Stimulated activated CD8-positive, alpha-beta memory T cell treated with anti-CD3 and anti-CD28 coated beads, Interleukin-15, amount 100 ng/mL, for 4 hours (primary cell): ENCODE results near the gene SYNRG.

Experiments used
- DNase-seq, 2 donors: peaks; one replicate each; pipeline ENCODE4 v3.0.0-alpha.2; 2020; ENCODE audit warnings: low read depth in 2 of 2

Gene SYNRG

DNA sequence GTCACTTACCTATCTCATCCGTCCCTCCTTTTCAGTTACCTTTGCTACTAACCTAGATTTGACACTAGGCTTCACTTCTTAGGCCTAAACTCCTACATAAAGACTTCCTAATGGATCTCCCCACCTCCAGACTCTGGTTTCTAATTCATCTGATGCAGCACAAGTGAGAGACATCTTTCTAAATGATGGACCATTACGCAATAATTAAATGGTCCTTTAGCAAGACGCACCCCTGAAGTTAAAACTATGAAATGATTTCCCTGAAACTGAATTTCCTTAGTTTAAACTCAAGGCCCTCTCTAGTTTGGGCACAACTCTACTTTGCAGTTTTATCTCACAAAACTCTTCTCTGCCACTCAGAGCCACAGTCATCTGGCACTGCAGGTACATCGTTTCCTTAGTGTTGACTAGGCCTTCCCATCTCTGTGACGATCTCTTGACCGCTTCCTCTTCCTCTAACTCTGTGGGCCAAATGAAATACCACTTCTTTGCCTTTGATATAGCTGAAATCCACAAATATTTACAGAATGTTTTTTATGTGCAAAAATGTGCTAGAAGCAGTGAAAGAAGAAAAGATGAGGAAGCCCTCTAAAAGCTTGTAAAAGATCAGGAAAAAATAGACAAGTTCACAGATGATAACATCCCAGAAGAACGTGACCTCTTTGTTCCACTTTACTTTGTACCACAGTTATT is 3.3 kb downstream of the SYNRG start:
- DNase-seq: no peak

DNA sequence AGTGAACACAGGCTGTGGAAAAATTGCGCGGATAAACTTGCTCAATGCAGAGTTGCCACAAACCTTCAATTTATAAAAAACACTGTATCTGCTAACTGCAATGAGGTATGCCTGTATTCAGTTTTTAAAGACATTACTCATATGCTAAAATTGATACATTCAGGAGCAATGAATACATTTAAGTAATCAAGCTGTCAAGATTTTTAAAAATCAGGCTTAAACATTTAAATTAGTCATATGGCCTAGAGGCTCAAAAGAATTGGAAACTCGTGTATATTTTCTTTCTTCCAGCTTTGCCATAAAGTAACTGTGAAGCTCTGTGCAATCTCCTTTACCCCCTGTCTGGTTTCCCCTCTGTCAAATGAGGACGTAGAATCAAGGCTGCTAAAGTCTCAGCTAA is 4.1 kb downstream of the SYNRG start:
- no peak for DNase-seq

DNA sequence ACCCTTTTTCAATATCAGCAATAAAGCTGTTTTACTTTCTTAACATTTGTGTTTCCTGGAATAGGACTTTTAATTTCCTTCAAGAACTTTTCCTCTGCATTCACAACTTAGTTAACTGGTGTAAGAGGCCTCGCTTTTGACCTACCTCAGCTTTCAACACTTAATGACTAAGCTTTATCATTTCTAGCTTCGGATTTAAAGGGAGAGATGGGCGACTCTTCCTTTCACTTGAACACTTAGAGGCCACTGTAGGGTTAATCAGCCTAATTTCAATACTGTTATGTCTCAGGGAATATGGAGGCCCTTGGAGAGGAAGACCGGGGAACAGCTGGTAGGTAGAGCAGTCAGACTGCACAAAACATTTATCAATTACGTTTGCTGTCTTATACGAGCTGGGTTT is 4.7 kb downstream of the SYNRG start:
- no peak for DNase-seq

DNA sequence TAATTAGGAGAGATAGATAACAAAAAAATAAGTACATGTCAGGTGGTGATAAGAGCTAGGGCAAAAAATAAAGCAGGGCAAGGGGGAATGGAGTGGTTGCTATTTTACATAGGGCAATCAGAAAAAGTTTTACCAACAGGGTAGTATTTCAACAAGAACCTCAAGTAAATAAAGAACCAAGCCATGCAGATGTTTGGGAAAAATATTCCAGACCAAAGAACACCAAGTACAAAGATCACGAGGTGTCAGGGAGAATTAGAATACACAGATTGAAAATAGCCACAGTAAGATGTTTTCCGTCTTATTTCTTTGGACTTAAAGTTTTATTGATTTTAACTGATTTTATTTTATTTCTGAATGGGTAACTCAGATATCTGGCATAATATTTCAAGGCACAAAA is 11.1 kb downstream of the SYNRG start:
- DNase-seq: no peak

DNA sequence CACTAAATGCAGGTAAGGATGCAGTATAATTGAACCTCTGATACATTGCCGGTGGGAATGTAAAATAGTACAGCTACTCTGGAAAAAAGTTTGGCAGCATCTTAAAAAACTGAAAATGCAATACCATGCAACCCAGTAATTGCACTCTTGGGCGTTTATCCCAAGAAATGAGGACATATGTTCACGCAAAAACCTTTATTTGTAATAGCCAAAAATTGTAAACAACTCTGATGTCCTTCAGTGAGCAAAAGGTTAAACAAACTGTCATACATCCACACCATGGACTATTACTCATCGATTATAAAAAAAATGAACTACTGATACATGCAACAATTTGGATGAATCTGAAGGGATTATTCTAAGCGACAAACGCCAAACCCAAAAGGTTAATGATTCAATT is 16.9 kb downstream of the SYNRG start:
- no peak for DNase-seq

DNA sequence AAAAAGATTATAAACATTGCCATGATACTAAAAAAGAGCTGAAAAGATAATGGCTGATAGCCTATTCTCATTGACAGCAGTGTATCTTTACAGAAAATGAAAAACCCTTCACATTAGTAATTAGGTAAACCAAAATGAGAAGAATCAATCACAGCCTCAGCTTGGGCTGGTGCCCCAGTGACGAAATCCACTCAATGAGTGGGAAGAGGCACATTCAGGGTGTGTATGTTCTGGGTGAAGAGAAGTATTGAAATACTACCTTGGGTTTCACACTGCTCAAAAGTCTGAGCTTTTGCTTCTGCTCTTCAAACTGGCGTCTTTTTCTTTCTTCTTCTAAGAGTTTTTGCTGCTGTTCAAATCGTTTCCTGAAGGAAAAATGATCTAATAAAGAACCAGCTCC is 24.2 kb downstream of the SYNRG start:
- DNase-seq: no peak

DNA sequence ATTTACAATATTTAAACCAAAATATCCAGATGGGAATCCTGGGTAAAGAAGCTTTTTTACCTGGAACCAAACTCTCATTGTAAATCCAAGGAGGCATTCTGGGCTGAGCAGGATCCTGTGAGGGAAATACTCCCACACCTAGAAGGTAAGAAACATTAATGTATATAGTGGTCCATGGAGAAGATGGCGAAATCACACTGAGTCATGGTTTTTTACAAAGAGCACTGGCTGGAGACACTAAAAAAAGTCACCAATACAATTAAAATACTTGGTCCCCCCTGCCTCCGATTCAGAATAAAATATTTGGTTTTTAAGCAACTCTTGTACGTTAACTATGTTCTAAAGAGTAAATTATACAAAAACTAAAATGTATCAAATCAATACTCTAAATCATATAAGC is 32.9 kb downstream of the SYNRG start:
- no peak for DNase-seq

DNA sequence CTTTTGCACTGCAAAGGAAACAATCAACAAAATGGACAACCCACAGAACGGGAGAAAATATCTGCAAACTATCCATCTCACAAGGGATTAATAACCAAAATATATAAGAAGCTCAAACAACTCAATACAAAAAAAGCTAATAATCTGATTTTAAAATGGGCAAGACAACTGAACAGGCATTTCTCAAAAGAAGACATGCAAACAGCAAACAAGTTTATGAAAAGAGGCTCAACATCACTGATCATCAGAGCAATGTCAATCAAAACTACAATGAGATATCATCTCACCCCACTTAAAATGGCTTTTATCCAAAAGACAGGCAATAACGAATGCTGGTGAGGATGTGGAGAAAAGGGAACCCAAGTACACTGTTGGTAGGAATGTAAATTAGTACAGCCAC is 34.8 kb downstream of the SYNRG start:
- no peak for DNase-seq

DNA sequence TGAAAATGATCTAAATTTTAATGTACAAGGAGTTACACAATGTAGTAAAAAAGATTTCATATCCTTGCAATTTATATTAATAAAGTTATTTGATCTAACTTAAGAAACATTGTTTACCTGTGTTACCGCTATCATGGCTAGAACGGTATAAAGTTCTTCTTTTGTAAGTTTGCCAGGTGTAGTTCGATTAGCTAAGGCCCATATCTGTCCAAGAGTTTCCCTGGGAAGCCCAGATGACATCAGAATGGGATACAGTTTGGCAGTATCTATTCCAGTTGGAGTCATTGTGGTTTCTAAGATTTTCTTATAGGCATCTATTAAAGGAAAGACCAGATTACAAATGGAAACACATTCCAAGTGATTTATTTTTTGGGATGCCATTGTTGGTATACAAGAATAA is 37.5 kb downstream of the SYNRG start:
- DNase-seq: no peak

DNA sequence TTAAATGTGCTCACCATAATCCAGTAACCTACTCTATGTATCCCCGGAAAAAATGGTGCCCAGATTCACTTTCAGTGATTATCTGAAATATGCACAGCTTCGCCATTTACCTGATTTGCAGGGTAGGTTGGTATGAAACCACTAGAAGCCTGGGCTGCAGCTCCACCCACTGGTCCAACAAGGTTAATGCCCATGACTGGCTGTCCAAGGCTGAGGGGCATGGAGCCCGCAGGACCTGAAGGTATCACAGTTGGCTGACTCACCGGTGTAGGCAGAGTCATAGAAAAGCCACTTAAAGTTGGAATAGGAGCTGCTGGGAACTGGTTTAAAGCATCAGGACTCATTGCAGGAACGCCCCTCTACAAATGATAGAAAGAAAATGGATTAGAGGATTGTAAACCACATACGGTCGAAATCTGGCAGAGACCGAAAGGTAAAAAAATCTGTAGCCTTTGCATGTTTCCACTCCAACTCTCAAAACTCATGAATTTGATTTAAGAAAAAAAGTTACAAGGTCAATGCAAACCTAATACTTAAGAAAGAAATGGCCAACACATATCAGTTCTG is 38.6 kb downstream of the SYNRG start:
- no peak for DNase-seq

DNA sequence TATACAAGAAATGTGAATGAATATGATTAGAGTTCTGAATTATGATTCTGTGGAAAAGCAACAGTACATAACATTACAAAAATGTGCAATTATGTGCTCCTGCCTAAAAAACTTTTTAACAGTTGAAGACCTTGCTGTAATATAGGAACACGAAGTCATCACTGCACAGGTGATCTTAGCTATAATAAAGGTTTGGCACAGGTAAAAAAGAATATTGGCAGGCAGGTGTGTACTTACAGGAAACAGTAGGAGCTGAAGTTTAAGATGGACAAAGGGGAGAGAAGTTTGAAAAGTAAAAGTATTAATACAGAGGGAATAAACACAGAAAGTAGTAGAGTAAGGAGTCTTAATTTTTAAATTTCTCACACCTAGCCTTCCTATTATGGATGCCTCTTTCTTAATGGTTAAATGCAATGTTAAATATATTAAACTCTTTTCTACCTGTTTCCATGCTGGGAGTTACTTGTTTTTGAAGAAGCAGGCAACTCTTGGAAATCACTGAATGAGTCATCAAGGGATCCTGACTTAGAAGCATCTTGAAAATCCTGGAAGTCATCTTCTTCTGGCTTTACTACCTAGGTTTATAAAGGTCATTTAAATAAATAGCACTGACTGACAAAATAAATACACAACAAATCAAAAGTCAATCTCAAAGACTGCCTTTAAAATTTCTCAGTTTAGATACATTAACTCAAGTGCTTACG is 40.7 kb downstream of the SYNRG start:
- no peak for DNase-seq

DNA sequence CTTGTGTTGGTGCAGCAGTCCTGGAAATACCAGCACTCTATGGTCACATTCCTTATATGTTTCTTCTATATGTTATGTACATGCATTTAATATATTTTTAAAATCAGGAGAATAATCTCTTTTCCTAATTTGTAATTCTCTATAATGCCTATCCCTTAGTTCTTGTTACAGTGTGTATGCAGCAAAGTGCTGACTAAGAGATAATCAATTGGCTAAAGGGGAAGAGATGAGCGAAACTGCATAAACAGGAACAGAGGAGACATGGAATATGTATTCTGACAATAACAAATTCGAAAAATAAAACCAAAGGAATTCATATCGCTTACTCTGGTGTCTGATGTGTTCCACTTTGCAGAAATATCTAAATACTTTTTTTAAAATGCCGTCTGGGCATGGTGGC is 41.7 kb downstream of the SYNRG start:
- no peak for DNase-seq

DNA sequence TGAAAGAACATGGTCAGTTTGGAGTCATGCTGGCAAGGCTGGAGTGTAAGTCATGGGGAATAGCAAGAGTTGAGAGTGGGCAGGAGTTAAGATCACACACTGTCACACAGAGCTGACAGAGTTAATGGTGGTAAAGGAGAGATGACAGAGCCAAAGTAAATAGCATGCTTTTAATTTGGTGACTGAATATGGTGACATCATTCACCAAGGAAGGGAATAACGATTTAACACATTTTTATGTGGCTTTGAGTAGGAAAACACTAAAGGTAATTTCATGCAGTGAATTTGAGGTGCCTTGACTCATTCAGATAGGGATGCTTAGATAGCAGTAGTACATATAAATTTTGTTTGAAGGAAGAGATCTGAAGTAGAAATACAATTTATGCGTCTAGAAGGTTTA is 42.1 kb downstream of the SYNRG start:
- no peak for DNase-seq

DNA sequence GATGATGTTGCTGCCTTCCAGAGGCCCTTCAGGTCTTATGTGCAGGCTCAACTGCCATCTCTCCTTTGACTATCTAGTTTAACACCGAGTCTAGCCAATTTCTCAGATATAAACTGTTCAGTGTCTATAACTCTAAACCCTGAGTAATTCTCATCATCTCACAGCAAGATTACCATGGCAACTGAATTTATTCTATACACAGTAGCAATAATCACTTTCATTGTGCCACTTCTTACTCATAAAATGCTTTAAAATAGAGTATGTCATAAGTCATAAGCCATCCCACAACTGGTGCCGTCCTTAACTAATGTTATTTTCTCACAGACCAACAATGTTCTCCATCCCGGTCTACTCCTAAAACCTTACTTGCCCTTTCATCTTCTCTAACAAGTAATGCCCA is 45.0 kb downstream of the SYNRG start:
- no peak for DNase-seq

DNA sequence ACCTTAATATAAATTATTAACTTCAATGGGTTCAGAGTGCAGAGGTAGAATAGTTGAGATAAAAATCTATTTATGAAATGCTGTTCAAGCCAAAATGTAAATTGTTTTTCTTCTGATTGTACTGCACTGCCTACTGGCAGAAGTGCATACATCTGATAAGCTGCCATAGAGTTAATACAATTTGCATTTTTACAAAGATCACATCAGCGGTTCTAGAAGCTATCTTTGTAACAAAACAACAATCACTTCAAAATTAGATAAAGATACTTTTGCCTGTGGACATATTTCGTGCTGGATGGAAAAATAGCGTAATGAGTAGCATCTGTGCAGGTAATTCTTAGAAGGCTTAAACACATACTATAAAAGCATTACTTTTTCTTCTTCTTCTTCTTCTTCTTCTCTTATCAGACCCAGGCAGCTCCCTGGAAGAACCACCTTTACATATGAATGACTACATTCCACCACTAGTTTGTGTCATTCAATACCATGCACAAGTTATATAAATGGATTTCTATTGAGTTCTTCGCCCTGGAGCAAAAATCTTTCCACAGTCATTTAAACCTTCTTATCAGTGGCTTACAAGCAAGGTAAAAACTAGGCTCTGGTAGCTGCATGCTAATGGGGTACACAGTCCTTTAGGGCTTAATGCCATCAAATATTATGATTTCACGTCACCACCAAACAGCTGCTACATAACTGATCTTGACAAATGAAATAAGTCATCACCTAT is 47.0 kb downstream of the SYNRG start:
- no peak for DNase-seq

DNA sequence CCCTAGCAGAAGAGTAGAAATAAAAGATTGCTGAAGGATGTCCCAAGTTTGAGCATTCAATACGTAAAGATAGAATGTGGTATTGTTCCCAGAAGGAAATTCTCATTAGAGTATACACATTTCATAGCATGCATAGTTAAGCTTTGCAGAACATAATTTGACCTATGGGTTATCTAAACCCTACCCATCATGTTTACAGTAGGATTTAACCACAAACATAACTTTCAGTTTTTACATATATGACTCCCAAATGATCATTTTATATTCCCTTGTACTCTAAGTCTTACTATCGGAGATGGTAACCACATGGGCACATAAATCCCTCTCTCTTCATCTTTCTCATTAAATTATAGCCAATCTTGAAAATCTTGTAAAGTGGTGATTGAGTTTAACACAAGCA is 50.9 kb downstream of the SYNRG start:
- no peak for DNase-seq

DNA sequence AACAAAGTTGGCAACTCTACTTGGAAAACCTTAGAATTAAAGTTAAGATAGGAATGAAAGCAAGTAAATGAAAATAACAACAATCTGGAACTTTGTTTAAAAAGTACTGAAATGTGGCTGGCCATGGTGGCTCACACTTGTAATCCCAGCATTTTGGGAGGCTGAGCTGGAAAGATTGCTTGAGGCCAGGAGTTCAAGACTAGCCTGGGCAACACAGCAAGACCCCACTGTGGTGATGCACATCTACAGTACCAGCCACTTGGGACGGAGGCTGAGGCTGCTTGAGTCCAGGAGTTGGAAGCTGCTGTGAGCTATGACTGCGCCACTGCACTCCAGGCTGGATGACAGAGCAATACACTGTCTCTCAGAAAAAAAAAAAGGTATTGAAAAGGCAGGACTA is 51.7 kb downstream of the SYNRG start:
- DNase-seq: no peak

DNA sequence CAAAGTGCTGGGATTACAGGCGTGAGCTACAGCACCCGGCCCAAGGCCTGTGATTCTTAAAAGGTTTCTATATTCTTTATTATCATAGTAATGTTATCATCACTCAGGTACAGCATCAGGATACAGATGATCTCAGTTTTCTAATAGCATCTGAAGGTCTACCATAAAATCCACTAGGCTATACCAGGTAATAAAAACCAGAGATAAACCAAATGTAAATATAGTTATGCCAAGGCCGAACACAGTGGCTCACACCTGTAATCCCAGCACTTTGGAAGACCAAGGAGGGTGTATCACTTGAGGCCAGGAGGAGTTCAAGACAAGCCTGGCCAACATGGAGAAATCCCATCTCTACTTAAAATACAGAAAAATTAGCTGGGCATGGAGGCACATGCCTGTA is 53.8 kb downstream of the SYNRG start:
- no peak for DNase-seq

DNA sequence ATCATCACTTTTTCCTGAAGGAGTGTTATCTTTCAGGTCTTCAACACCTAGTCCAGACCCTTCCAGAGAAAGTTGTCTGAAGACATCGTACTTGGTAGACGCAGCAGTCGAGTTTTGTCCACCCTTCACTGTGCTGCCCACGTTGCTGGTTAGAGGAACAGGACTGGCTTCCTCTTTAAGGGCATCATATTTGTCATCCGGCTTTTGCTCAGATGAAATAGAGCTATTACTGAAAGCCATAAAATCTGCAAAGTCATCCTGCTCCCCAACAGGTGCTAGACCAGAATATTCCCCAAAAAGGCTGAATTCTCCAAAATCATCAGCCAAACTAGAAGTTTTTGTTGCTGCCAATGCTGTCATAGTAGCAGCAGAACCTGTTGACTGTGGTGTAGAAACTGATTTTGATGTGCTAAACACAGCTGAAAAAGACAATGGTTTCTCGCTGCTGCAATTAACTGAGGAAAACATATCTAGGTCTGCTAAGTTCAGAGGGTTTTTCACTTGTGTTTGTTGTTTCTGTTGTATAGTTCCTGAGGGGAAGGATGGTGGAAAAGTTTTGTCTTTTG is 55.7 kb downstream of the SYNRG start:
- no peak for DNase-seq

DNA sequence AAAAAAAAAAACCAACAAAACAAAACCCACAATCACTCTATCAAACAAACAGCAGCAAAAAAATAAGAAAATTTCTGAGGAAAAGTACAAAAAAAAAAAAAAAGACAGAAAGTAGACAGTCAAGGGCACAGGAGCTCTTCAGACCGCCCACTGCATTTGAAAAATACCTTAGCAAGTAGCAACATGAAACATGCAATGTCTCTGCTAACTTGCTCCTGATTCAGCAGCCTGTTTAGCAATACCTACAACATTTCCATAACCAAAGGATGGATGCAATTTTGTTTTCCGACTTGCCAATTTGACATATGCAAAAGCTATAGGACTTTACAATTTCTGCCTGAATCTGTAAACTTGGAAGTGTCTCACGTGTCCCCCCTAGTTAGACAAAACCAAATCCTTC is 57.4 kb downstream of the SYNRG start:
- no peak for DNase-seq

DNA sequence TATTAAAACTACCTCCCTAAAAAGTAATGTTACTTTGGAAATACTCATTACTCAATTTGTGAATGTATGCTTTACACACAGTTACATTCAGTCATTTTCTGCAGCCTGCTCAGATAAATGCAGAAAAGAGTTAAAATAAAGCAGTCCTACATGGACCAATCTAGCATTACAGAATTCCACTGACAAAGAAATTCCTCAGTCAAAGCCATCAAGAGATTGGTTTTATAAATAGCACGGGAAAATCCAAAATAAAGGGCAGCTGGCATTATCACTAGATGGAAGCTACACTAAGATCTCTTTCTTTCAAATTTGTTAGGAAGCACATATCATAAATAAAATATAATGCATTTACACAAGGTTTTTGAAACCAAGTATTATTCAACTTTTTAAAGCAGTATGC is 61.2 kb downstream of the SYNRG start:
- DNase-seq: no peak

DNA sequence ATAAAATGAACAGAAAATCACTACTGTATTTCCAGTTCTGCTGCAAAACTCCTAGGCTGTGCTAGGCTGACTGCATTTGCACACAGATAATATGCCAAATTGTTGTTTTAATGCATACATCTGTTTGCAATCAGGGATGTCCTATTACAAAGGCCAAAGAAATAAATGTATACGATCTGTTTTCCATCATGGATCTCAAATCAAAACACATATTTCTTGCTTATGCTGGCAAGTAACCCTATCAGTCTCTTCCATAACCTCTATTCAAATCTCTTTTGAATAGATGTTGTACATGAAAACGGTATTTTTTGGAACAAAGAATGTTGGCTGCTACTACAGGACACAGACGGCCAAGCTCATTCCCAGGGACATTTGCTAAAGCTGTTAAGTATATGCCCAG is 62.9 kb downstream of the SYNRG start:
- no peak for DNase-seq

DNA sequence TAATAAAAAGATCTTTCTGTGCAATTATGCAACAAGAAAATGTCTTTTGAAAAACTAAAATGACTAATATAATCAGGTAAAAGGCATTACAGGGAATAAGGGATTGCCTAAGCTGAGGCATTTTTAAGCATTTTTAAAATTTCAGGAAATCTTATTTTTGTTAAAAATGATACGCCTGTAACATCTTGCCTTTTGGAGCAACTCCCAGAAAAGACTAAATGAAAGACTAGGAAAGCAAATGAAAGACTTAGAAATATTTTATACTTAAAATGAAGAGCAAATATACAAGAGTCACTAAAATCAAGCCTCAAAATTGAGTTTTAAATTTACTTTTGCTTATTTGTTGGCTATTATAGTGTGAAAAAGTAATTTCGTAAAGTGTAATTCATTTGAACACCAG is 63.7 kb downstream of the SYNRG start:
- no peak for DNase-seq
